GM12873 (cell line): ENCODE results near the gene UBFD1.

ENCODE experiments used
- TF ChIP-seq, protein P1 (sequence below): IDR thresholded peaks from 2 replicates; pipeline ENCODE4 v1.5.1; 2012; ENCODE audit warnings: low read depth, mild to moderate bottlenecking, moderate library complexity, low read length, control low read depth; ENCODE audit not compliant: insufficient read depth; ENCODE audit errors: missing control alignments

The UBFD1 gene

DNA sequence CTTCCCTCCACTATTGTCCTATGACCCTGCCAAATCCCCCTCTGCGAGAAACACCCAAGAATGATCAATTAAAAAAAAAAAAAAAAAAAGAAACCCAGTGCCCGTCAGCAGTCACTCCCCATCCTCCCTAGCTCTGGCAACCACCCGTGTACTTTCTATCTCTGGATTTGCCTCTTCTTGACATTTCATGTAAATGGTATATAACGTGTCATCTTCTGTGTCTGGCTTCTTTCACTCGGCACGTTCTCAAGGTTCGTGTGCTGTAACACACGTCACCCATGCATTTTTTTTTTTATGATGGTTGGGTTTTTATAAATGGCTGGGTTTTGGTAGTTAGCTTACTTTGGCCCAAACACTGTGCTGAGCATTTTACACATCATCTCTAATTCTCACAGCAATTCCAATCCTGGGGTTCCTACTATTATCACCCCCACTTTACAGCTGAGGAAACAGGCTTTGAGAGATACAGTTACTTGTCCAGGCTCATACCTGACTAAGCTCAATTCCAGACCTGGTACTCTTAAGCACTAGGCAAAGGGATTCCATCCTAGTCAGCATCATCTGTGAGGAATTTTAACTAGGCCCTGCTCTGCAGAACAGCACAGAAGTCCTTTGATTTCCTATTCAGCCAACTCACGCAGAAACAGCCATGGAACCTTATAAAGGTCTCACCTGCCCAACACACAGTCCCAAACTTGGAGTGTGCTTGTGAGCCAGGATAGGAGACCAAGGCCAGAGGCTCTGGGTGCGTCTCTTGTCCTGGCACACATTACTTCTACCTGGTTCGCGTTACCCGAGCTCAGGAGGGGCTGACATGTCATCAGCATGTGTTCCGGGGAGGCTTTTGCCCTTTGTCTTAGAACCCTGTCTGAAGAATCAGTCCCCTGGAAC is 26.9 kb downstream of the UBFD1 start:
- TF ChIP-seq, protein P1, sequence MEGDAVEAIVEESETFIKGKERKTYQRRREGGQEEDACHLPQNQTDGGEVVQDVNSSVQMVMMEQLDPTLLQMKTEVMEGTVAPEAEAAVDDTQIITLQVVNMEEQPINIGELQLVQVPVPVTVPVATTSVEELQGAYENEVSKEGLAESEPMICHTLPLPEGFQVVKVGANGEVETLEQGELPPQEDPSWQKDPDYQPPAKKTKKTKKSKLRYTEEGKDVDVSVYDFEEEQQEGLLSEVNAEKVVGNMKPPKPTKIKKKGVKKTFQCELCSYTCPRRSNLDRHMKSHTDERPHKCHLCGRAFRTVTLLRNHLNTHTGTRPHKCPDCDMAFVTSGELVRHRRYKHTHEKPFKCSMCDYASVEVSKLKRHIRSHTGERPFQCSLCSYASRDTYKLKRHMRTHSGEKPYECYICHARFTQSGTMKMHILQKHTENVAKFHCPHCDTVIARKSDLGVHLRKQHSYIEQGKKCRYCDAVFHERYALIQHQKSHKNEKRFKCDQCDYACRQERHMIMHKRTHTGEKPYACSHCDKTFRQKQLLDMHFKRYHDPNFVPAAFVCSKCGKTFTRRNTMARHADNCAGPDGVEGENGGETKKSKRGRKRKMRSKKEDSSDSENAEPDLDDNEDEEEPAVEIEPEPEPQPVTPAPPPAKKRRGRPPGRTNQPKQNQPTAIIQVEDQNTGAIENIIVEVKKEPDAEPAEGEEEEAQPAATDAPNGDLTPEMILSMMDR: no peak

DNA sequence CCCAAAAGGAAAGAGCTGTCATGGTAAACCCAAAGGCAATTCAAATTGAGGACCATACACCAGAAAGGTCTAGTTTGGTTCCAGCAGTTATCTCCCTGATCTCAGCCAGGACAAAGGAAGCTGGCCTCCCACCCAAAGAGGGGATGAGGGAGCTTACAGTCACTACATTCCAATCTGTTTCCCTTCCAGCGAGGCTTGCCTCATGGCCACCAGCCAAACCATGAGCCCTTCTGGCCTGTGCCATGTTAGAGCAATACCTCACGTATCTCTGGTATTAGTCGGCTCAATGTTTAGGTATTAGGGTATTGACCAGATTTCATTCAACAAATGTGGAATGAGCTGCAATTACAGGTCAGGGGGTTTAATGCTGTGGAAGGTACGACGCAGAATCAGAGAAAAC is 30.2 kb downstream of the UBFD1 start:
- TF ChIP-seq, protein P1: no peak

DNA sequence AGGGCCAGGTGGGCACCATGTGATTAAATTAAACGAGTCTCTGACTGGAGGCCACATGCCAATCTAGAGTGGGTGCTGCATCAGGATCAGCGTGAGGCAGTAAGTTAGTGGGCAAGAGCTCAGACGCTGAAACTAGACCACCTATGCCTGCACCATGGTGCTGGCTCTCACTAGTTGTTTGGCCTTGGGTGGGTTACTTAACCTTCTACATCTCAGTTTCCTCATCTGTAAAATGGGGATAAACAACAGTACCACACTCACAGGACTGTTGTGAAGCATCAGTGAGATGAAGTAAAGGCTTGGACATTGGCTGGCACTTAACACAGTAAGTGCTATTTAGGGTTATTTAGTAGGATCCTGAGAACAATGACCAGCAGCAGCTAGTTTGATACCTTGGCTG is 32.7 kb downstream of the UBFD1 start:
- TF ChIP-seq, protein P1: no peak

DNA sequence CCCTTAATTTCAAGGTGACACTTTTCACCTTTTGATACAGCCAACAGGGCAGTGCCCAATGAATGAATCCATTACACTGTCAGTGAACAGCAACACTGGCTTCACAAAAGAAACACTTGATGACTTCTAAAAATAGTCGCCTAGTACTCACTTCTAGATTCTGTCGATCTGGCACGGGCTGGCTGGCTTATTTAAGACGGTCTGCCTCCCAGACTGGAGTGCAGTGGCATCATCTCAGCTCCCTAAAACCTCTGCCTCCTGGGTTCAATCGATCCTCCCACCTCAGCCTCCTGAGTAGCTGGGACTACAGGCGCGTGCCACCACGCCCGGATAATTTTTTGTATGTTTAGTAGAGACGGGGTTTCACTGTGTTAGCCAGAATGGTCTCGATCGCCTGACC is 36.7 kb downstream of the UBFD1 start:
- TF ChIP-seq, protein P1: no peak

DNA sequence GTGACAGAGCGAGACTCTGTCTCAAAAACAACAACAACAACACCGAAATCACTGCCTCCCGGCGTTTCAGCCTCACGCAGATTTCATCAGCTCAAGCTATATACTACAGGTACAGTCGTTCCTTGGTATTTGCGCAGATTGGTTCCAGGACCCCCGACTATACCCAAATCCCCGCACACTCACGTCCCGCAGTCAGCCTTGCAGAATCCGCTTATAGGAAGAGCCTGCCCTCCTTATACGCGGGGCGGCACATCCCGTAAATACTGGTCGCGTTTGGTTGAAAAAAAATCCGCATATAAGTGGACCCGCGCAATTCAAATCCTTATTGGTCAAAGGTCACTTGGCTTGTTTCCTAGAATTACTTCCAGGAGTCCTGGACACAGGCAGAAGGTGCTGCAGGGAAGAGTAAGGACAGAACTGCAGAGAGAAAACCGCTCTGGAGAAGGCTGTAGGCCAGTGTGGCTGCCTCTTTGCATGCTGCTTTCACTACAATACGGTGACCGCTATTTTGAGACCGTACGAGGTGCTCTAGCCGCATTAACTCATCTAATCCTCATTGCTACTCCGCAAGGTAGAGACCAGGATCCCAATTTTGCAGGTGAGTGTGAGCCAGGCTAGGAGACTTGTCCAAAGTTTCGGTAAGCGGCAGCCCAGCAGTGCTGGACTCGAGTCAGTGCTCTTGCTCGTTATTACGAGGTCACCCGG is 37.9 kb downstream of the UBFD1 start:
- TF ChIP-seq, protein P1: no peak

DNA sequence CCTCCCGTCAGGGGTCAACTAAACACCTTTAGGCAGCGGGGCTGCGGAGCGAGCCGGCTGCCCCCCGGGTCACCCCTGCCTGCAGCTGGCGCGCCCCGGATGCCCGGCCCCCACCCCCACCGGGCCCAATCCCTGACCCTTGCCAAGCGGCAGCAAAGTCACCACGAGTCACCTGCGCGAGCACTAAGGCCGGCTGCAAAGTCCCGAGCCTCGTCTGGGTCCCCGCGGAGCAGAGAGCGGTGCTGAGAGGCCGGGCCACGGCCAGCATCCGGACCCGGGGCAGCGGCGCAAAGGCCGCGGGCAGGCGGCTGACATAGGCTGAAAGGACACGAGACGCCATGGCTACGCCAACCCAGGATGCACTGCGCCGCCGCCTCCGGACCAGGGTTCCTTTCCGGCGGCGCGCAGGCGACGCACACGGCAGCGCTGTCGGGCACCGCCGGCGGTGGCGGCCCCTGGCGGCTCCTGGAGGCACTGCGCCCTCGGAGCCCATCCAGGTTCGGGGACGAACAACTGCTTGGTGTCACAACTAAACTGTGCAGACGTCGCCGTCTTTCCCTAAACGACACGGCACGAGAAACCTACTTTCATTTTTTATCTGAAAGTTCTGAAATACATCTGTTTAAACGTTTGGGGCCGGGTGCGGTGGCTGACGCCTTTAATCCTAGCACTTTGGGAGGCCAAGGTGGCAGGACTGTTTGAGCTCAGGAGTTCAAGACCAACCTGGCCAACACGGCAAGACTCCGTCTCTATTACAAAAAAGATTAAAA is 38.6 kb downstream of the UBFD1 start, which contains the start of gene NDUFAB1:
Gene NDUFAB1 (minus strand): TSS at position 366 of the 770 bp plus-strand sequence. CDS start 26 bp downstream, at position 340.
- TF ChIP-seq, protein P1: peak; percentile 99
